ENCODE measurements around the gene ENOSF1.
"Not testable (repeated sequence)": the region's sequence is repeated elsewhere in the genome, so short reads cannot be mapped to it uniquely, and the experiment has no call there.

ENOSF1 gene, protein sequence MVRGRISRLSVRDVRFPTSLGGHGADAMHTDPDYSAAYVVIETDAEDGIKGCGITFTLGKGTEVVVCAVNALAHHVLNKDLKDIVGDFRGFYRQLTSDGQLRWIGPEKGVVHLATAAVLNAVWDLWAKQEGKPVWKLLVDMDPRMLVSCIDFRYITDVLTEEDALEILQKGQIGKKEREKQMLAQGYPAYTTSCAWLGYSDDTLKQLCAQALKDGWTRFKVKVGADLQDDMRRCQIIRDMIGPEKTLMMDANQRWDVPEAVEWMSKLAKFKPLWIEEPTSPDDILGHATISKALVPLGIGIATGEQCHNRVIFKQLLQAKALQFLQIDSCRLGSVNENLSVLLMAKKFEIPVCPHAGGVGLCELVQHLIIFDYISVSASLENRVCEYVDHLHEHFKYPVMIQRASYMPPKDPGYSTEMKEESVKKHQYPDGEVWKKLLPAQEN

GRCh38 chr18:712401-713134 is at the start of gene ENOSF1:
Gene ENOSF1, minus strand, starts transcription at chr18:712630. Its CDS starts 43 bp downstream, at chr18:712587.
- peak; percentile 91 for DNase-seq

- not testable (repeated sequence) for DNase-seq
Measured at GRCh38 chr18:759864-760263, 47.4 kb upstream of the ENOSF1 start.

GRCh38 chr18:755506-755905 is 43.1 kb upstream of the ENOSF1 start:
- DNase-seq: no peak

GRCh38 chr18:754656-755055 is 42.2 kb upstream of the ENOSF1 start:
- no peak for DNase-seq

- no peak for DNase-seq
Measured at GRCh38 chr18:750456-750855, 38.0 kb upstream of the ENOSF1 start.

DNA sequence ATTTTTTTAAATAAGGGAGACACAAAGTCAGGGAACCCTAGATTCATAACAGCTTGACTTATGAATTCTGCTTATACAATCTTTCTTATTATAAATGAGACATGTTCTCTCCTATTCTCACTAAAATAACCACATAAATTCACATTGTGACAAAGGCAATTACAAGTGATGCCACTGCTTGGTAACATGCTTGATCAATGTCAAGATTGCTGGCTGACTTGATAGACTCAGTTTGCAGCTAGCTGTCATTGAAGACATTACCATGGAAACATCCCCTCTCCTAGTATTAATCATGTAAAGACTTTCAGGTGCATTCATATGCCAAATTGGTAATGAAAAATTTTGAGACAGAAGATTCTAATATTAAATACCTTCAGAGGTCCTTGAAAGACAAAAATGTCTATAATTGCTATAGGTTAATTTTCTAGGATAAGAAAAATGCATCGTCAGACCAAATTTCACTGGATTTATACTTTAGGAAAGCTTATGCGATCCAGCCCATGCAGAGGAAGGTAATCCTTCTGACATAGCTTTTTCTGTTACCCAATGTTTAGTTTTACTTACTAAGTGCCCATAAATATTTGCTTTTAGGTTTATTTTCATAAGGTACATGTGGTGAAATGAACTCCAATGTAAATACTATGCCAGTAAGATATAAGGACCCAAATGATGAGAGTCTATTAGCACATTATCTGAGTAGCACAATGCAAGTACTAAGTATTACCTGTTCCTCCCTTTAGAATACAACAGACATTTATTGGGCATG is 32.6 kb upstream of the ENOSF1 start:
- no peak for DNase-seq

- no peak for DNase-seq
Measured at GRCh38 chr18:741931-742512, 29.6 kb upstream of the ENOSF1 start.

GRCh38 chr18:732371-732770 is 19.9 kb upstream of the ENOSF1 start:
- no peak for DNase-seq

- no peak for DNase-seq
Measured at GRCh38 chr18:731185-731584, 18.8 kb upstream of the ENOSF1 start.

- no peak for DNase-seq
Measured at GRCh38 chr18:730692-731091, 18.3 kb upstream of the ENOSF1 start.

DNA sequence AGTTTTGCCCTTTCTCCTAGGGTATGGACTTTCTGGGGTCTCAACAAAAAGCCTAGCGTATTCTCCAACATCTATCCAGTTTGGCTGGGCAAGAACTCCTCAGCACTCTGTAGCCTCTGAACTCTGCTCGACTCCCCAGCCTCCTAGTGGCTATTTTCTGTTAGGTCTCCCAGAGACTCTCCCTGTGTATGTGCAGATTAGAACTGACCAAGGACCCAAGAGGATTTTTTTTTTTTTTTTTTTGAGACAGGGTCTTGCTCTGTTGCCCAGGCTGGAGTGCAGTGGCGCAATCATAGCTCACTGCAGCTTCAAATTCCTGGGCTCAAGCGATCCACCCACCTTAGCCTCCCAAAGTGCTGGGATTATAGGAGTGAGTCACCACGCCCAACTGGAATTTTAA is 17.7 kb upstream of the ENOSF1 start:
- DNase-seq: not testable (repeated sequence)

GRCh38 chr18:725646-726045 is 13.2 kb upstream of the ENOSF1 start:
- no peak for DNase-seq

DNA sequence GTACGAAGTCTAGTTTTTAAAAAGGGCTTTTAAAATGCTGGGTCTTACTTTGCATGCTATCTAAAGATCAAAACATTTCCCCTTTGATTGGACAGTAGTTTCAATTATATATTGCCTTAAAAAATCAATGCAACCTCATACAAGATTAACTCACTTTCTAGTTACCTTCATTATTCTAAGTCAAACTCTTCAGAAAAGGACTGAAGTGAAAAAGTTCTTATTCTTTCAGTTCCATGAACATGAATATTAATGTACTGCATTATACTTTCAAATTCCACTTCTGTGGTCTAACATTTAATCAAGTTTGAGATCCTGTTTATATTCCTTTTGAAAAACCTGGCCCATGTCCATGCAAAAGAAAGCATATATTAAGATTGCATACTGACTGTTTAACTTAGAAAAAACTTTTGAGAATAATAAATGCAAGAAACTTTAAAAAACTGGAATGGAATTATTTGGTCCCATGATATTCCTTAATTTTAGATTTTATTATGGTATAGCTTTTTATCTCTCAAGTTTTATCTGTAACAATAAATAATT is 11.2 kb upstream of the ENOSF1 start:
- DNase-seq: no peak

DNA sequence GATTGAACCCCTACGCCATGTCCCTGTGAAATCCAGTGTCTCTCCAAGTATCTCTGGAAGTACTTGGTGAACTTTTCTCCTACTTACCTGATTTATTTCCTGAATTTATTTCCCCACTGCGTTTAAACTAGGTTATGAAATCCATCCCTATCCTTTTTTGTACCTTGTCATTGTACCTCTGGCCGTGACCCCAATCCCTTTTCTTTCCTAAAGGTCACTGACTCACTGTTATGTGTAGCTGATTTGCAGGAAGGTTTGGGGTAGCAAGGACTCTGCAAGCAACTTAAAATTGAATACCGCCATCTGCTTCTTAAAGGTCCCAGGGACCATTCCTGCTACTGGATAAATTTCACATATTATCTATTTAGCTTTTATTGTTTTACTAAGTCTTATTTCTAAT is 4.6 kb upstream of the ENOSF1 start:
- no peak for DNase-seq

- no peak for DNase-seq
Measured at GRCh38 chr18:715626-716025, 3.2 kb upstream of the ENOSF1 start.

DNA sequence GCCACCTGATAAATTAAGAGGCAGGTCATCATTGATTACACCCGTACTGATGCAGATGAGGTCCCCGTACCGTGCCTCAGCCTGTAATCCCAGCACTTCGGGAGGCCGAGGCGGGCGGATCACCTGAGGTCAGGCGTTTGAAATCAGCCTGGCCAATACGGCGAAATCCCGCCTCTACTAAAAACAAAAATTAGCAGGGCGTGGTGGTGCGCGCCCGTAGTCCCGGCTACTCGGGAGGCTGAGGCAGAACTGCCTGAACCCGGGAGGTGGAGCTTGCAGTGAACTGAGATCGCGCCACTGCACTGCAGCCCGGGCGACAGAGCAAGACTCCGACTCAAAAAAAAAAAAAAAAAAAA is 683 bp upstream of the ENOSF1 start:
- DNase-seq: no peak

GRCh38 chr18:711657-712400 is 601 bp downstream of the ENOSF1 start:
- peak; percentile 80 for DNase-seq

- DNase-seq: no peak
Measured at GRCh38 chr18:711310-711656, 1.1 kb downstream of the ENOSF1 start.

- DNase-seq: no peak
Measured at GRCh38 chr18:710418-711300, 1.8 kb downstream of the ENOSF1 start.

DNA sequence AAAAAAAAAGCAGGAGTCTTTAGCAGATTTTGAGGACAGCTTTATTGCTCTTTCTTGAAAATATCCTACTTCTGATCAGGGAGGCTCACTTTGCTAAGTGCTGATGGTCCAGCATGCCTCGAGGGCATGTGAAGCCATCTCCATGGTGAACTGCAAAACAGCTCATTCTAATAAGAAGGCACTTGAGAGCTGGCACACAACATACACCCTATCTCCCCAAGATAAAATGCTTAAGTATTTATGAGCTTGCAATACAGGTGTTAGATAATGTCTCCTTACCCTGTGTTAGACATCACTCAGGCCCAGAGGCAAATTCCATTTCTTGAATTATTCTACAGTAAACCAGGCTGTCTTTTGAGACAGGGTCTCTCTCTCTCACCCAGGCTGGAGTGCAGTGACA is 2.7 kb downstream of the ENOSF1 start:
- DNase-seq: no peak

GRCh38 chr18:708096-708495 is 4.3 kb downstream of the ENOSF1 start:
- no peak for DNase-seq

Data from stimulated activated CD4-positive, alpha-beta T cell treated with anti-CD3 and anti-CD28 coated beads, Interleukin-1b, Interleukin-23, amount 100 ng/mL, for 48 hours (primary cell).